DND-41 (cell line): ENCODE results near the gene EBF4.

Source experiments
- ATAC-seq: fragments of 200-7000 bp; cut with Tn5 transposase; 3 replicates; pipeline ENCODE4 v1.9.1; 2021; ENCODE audit warnings: low read depth; ENCODE audit not compliant: insufficient read depth
- DNase-seq: peaks from one replicate; pipeline ENCODE4 v3.0.0-alpha.2; 2020
- H2AFZ ChIP-seq: 2 replicates; pipeline ENCODE4 v1.6.0; 2012; ENCODE audit warnings: low read depth, low read length
- H3K27ac ChIP-seq: 2 replicates; pipeline ENCODE4 v1.5.1; 2012; ENCODE audit warnings: low read length, inconsistent platforms
- H3K27me3 ChIP-seq: fragments of 200-600 bp; sonication (generic); 2 replicates; pipeline ENCODE4 v1.6.0; 2012; ENCODE audit warnings: low read length, mild to moderate bottlenecking, inconsistent platforms; ENCODE audit not compliant: insufficient read depth, poor library complexity
- H3K36me3 ChIP-seq: 2 replicates; pipeline ENCODE4 v1.5.1; 2012; ENCODE audit warnings: low read length, inconsistent platforms; ENCODE audit not compliant: insufficient read depth
- H3K4me1 ChIP-seq: 2 replicates; pipeline ENCODE4 v1.5.1; 2012; ENCODE audit warnings: mild to moderate bottlenecking, low read length; ENCODE audit not compliant: insufficient read depth
- H3K4me2 ChIP-seq: 2 replicates; pipeline ENCODE4 v1.6.0; 2012; ENCODE audit warnings: mild to moderate bottlenecking, moderate library complexity, low read length, inconsistent platforms; ENCODE audit not compliant: insufficient read depth
- H3K4me3 ChIP-seq, 2 experiments: fragments of 200-600 bp in 1 of 2; shearing (Covaris generic) in 1 of 2; 2 replicates each; pipeline ENCODE4 v1.5.1; 2012 to 2016; ENCODE audit warnings: inconsistent platforms in 2 of 2, low read length in 2 of 2, mild to moderate bottlenecking in 2 of 2, low read depth in 1 of 2, moderate library complexity in 1 of 2
- H3K79me2 ChIP-seq: 2 replicates; pipeline ENCODE4 v1.6.0; 2012; ENCODE audit warnings: low read length, inconsistent platforms; ENCODE audit not compliant: insufficient read depth
- H3K9ac ChIP-seq: 2 replicates; pipeline ENCODE4 v1.6.0; 2012; ENCODE audit warnings: low read depth, mild to moderate bottlenecking, inconsistent platforms, low read length, moderate library complexity
- H3K9me3 ChIP-seq: 2 replicates; pipeline ENCODE4 v1.5.1; 2012; ENCODE audit warnings: low read length, moderate library complexity, mild to moderate bottlenecking, inconsistent platforms; ENCODE audit not compliant: insufficient read depth, severe bottlenecking
- H4K20me1 ChIP-seq: 2 replicates; pipeline ENCODE4 v1.6.0; 2012; ENCODE audit warnings: low read length; ENCODE audit not compliant: insufficient read depth
- EZH2 ChIP-seq: IDR thresholded peaks from 3 replicates; pipeline ENCODE4 v1.6.1; 2012; ENCODE audit warnings: borderline replicate concordance, low read depth, mild to moderate bottlenecking, moderate library complexity, low read length, inconsistent platforms; ENCODE audit not compliant: severe bottlenecking
- TF ChIP-seq, protein P1 (sequence below): IDR thresholded peaks from 2 replicates; pipeline ENCODE4 v1.5.1; 2012; ENCODE audit warnings: borderline replicate concordance, low read length, moderate library complexity, mild to moderate bottlenecking; ENCODE audit not compliant: poor library complexity, severe bottlenecking; ENCODE audit errors: extremely low read depth

Gene EBF4, protein sequence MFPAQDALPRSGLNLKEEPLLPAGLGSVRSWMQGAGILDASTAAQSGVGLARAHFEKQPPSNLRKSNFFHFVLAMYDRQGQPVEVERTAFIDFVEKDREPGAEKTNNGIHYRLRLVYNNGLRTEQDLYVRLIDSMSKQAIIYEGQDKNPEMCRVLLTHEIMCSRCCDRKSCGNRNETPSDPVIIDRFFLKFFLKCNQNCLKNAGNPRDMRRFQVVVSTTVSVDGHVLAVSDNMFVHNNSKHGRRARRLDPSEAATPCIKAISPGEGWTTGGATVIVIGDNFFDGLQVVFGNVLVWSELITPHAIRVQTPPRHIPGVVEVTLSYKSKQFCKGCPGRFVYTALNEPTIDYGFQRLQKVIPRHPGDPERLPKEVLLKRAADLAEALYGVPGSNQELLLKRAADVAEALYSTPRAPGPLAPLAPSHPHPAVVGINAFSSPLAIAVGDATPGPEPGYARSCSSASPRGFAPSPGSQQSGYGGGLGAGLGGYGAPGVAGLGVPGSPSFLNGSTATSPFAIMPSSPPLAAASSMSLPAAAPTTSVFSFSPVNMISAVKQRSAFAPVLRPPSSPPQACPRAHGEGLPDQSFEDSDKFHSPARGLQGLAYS

DNA sequence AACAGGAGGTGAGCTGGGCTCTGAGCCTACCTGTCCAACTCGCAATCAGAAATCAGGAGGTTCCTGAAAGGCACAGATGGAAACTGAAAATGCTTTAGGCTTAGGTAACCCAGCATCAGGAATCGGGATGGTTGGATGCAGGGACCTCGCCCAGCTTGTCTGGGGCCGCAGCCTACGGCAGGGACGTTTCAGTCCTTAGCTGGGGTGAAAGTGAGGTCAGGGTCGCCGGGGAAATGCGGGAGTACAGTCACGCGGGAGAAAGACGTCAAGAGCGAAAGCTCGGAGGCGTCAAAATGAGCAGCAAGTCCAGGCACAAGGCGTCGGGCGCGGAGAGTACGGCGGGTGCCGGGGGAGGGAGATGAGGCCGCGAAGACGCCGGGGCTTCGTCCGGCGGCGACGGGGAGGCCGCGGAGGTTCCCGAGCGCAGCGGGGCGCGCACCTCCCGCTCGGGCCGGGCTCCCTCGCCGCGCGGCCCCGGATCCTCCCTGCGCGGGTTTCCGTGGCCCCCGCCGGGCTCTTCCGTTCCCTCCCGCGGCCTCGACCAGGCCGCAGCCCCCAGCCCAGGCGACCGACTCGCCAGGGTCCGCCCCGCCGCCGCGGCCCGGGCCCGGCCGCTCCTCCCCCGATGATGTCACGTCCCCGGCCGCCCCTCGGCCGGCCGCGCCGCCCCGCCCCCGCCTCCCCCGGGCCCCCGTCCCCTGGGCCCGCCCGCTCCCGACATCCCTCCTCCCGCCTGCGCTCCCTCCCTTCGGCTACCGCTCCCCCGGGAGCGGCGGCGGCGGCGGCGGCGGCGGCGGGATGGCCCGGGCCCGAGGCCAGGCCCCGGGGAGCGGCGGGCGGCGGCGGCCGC lies at the start of gene EBF4:
Gene EBF4 (plus strand): TSS at position 745 of the 850 bp plus-strand sequence. CDS start 866 bp downstream, outside the sequence.
- no peak within 1 kb of the TSS for H3K27ac ChIP-seq
- H3K79me2 ChIP-seq: no peaks in the 10 kb centered on the region
- H2AFZ ChIP-seq: no peak within 1 kb of the TSS
- H3K4me2 ChIP-seq: no peak within 1 kb of the TSS
- no peak within 1 kb of the TSS for H3K4me3 ChIP-seq
- TF ChIP-seq, protein P1, sequence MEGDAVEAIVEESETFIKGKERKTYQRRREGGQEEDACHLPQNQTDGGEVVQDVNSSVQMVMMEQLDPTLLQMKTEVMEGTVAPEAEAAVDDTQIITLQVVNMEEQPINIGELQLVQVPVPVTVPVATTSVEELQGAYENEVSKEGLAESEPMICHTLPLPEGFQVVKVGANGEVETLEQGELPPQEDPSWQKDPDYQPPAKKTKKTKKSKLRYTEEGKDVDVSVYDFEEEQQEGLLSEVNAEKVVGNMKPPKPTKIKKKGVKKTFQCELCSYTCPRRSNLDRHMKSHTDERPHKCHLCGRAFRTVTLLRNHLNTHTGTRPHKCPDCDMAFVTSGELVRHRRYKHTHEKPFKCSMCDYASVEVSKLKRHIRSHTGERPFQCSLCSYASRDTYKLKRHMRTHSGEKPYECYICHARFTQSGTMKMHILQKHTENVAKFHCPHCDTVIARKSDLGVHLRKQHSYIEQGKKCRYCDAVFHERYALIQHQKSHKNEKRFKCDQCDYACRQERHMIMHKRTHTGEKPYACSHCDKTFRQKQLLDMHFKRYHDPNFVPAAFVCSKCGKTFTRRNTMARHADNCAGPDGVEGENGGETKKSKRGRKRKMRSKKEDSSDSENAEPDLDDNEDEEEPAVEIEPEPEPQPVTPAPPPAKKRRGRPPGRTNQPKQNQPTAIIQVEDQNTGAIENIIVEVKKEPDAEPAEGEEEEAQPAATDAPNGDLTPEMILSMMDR: no peak
- no peak for TF ChIP-seq EZH2
- no peak within 1 kb of the TSS for H3K9ac ChIP-seq
- DNase-seq (no peak), ATAC-seq (no peak)
- peaks cover 2% of the 10 kb centered on the region; the same call in 1 of the 2 replicates for H4K20me1 ChIP-seq
- H3K36me3 ChIP-seq: no peaks in the 10 kb centered on the region
- no peaks in the 10 kb centered on the region for H3K9me3 ChIP-seq
- no peaks in the 10 kb centered on the region for H3K4me1 ChIP-seq
- H3K27me3 ChIP-seq: peaks cover 49% of the 10 kb centered on the region

DNA sequence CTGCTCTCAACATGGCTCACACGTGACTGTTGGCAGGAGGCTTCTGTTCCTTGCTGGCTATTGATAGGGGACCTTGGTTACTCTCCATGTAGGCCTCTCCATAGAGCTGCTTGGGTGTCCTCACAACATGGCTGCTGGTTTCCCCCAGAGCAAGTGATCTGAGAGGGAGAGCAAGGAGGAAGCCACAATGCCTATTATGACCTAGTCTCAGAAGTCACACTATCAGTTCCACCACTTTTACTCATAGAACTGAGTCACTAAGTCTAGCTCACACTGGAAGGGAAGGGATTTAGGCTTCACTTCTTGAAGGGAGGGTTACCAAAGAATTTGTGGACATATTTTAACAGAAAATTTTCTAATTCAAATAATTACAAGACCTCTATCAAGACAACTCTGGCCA lies 48.9 kb upstream of the EBF4 start:
- Histone ChIP-seq H2AFZ (no peak overlapping the region), H3K27ac (no peak overlapping the region), H3K79me2 (no peaks in the 10 kb centered on the region), H4K20me1 (no peaks in the 10 kb centered on the region), H3K4me3 (no peak overlapping the region), H3K27me3 (no peaks in the 10 kb centered on the region), H3K9me3 (no peaks in the 10 kb centered on the region), H3K4me2 (no peak overlapping the region), H3K36me3 (no peaks in the 10 kb centered on the region), H3K9ac (no peak overlapping the region), H3K4me1 (no peaks in the 10 kb centered on the region)
- ATAC-seq (no peak), DNase-seq (no peak)
- no peak for TF ChIP-seq EZH2
- TF ChIP-seq, protein P1: no peak

DNA sequence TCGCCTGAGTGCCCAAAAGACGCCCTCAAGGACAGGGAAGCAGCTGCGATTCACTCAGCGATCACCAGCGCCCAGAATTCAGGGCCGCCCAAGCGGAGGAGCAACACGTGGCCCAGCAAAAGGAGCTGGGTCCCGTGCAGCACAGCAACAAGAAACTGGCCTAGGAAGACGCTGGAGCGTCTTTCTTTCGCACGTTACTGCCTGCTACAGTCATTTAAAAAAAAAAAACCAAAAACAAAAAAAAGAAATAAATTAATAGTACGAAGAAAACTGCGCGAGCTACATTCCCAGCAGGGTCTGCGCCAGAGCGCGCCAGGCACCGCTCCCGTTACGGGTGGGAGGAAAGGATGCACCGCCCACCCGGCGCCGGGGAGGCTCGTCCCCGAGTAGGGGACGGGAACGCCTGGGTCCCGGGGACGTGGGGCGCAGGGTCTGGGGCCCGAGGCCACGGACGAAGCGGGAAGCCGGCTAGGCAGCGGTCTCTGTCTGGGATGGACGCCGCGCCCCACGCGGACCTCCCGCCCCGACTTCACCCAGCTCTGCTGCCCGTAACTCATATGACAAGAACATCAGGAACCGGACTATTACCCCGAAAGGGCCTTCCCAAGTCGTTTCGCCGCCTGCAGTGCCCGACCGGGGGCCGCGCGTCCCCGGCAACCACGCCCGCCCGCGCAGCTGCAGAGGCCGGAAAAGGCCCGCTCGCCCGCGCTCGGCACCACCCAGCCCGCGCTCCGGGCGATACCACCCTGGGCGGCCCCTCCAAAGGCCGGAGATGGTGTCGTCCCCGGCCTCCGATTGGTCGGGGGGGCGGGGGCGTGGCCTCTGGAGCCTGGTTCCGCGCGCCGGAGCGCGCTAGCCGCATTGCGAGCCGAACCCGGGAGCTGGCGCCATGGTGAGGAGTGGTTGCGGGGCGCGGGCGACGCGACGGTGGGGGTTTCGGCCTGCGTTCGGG lies 40.5 kb upstream of the EBF4 start, which contains the start of gene NOP56:
Gene NOP56 (plus strand): TSS at position 861 of the 952 bp plus-strand sequence. CDS start 29 bp downstream, at position 890.
- H3K4me1 ChIP-seq: peaks cover 47% of the 10 kb centered on the region
- peaks cover 41% of the 10 kb centered on the region for H3K36me3 ChIP-seq
- ATAC-seq: peak; percentile 86
- H3K4me3 ChIP-seq: peak within 1 kb of the TSS; percentile 75 to 86
- no peaks in the 10 kb centered on the region for H3K9me3 ChIP-seq
- peak within 1 kb of the TSS; percentile 94 for H3K9ac ChIP-seq
- H3K27me3 ChIP-seq: no peaks in the 10 kb centered on the region
- H3K79me2 ChIP-seq: peaks cover 61% of the 10 kb centered on the region
- TF ChIP-seq, protein P1: peak; percentile 6
- TF ChIP-seq EZH2: no peak
- peak; percentile 95 for DNase-seq
- peaks cover 44% of the 10 kb centered on the region for H4K20me1 ChIP-seq
- peak within 1 kb of the TSS; percentile 84 for H2AFZ ChIP-seq
- H3K27ac ChIP-seq: peak within 1 kb of the TSS; percentile 96
- peak within 1 kb of the TSS; percentile 85 for H3K4me2 ChIP-seq
